NCI-H1930 (cell line): ENCODE measurements around the gene MAFB.
"Not testable (repeated sequence)": the region's sequence is repeated elsewhere in the genome, so short reads cannot be mapped to it uniquely, and the experiment has no call there.

Experiments used
- DNase-seq, 2 experiments: peaks; one replicate each; lab custom pipeline; 2025; lab: John Stamatoyannopoulos, UW

MAFB gene

GRCh38 chr20:40689100-40689942 is at the start of gene MAFB:
TSS of gene MAFB (minus strand) at chr20:40689236. CDS start at chr20:40688850, 386 bp downstream.
- peak in 1 of 2 experiments; percentile 53 for DNase-seq

DNA sequence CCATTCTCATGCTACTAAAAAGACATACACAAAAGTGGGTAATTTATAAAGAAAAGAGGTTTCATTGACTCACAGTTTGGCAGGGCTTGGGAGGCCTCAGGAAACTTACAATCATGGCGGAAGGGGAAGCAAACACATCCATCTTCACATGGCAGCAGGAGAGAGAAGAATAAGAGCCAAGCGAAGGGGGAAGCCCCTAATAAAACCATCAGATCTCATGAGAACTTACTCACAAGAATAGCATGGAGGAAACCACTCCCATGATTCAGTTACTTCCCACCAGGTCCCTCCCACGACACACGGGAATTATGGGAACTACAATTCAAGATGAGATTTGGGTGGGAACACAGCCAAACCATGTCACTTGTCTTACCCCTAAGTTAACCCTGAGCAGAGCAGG is 47.4 kb upstream of the MAFB start:
- DNase-seq: not testable (repeated sequence)

GRCh38 chr20:40728996-40729395 is 40.0 kb upstream of the MAFB start:
- no peak for DNase-seq

- DNase-seq: no peak
Measured at GRCh38 chr20:40728470-40728869, 39.4 kb upstream of the MAFB start.

GRCh38 chr20:40727960-40728359 is 38.9 kb upstream of the MAFB start:
- no peak for DNase-seq

GRCh38 chr20:40726776-40727175 is 37.7 kb upstream of the MAFB start:
- no peak for DNase-seq

GRCh38 chr20:40724566-40724965 is 35.5 kb upstream of the MAFB start:
- no peak for DNase-seq

- DNase-seq: no peak
Measured at GRCh38 chr20:40720826-40721225, 31.8 kb upstream of the MAFB start.

- DNase-seq: no peak
Measured at GRCh38 chr20:40720099-40720498, 31.1 kb upstream of the MAFB start.

GRCh38 chr20:40718982-40719729 is 30.1 kb upstream of the MAFB start:
- no peak for DNase-seq

- no peak for DNase-seq
Measured at GRCh38 chr20:40718214-40718977, 29.4 kb upstream of the MAFB start.

GRCh38 chr20:40717343-40717865 is 28.4 kb upstream of the MAFB start:
- no peak for DNase-seq

- no peak for DNase-seq
Measured at GRCh38 chr20:40715491-40715890, 26.5 kb upstream of the MAFB start.

DNA sequence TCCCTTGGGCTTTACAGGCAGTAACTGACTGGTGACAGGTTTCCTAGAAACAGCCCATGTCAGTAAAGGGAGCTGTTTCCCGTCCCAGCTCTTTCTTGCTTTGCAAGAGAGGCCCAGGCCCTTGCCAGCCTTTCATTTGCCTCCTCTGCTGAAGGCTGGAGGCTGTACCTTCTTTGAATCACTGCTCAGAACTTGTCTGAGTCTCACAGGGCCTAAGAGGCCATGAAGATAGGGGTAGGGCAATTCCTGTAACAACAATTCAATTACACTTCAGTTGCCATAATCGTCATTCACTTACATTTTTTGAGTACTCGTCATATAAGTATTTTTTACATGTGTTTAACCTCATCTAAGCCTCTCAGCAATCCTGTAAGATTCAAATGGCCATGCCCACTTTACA is 25.9 kb upstream of the MAFB start:
- no peak for DNase-seq

- no peak for DNase-seq
Measured at GRCh38 chr20:40714109-40714508, 25.1 kb upstream of the MAFB start.

- no peak for DNase-seq
Measured at GRCh38 chr20:40713508-40713907, 24.5 kb upstream of the MAFB start.

GRCh38 chr20:40711079-40711478 is 22.0 kb upstream of the MAFB start:
- no peak for DNase-seq

DNA sequence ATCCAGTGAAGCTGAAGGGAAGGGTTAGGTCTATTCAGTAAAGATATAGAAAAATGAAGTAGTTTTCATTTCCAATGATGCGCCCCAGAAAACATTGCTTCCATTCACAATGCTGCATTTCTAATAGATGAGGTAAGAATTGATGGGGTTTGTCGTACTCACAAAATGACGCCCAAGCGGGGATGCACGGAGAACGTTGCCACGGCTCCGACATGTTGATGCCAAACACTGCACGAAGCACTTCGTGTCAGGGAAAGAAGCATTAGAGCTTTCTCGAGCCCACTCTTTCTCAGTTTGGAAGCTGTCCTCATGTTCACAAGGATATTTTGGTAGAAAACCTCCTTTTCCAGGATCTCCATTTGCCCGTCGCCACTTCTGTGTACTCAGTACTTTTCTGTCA is 21.6 kb upstream of the MAFB start:
- DNase-seq: no peak

- DNase-seq: no peak
Measured at GRCh38 chr20:40706977-40707582, 18.0 kb upstream of the MAFB start.

GRCh38 chr20:40705413-40705812 is 16.4 kb upstream of the MAFB start:
- no peak for DNase-seq

GRCh38 chr20:40704828-40705227 is 15.8 kb upstream of the MAFB start:
- DNase-seq: no peak
